ENCODE results near the gene FAM13A.

FAM13A gene

DNA sequence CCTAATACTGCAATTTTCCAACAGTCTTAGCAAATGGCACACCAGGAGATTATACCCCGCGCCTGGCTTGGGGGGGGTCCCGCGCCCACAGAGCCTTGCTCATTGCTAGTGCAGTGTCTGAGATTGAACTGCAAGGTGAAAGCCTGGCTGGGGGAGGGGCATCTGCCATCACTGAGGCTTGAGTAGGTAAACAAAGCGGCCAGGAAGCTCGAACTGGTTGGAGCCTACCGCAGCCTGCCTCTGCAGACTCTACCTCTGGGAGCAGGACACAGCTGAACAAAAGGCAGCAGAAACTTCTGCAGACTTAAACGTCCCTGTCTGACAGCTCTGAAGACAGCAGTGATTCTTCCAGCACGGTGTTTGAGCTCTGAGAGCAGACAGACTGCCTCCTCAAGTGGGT lies 186.6 kb downstream of the FAM13A start:
- no peak overlapping the region for H3K4me3 ChIP-seq (ENCODE audit: low read depth, low read length)
- TF ChIP-seq, protein P1, sequence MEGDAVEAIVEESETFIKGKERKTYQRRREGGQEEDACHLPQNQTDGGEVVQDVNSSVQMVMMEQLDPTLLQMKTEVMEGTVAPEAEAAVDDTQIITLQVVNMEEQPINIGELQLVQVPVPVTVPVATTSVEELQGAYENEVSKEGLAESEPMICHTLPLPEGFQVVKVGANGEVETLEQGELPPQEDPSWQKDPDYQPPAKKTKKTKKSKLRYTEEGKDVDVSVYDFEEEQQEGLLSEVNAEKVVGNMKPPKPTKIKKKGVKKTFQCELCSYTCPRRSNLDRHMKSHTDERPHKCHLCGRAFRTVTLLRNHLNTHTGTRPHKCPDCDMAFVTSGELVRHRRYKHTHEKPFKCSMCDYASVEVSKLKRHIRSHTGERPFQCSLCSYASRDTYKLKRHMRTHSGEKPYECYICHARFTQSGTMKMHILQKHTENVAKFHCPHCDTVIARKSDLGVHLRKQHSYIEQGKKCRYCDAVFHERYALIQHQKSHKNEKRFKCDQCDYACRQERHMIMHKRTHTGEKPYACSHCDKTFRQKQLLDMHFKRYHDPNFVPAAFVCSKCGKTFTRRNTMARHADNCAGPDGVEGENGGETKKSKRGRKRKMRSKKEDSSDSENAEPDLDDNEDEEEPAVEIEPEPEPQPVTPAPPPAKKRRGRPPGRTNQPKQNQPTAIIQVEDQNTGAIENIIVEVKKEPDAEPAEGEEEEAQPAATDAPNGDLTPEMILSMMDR (IDR thresholded peaks at IDR 0.05; ENCODE audit: low read depth, low read length), result no peak
- DNase-seq (ENCODE audit: low read depth, low spot score), result no peak
- in situ Hi-C loops (cut with HindIII; ENCODE audit: low sequenced_read_pairs), result no loop called here

DNA sequence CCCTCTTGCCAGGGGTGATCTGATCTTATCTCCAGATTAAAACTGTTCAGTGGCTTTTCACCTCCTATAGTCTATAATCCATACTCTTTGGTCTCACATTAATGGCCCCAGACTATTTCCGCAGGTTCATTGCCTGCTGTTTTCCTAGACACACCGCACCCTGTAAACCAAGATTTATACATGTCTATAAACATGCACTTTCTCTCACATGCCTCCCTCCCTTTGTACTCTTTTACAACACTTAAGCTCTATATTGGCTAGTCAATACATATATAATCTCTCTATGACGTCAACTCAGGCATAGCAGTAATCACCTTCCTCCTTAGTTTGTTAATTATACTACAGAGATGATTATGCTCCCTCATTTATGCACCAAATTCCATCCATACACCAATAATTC lies 188.5 kb downstream of the FAM13A start:
- TF ChIP-seq, protein P1 (IDR thresholded peaks at IDR 0.05; ENCODE audit: low read depth, low read length), result no peak
- in situ Hi-C loops (cut with HindIII; ENCODE audit: low sequenced_read_pairs), result no loop called here
- DNase-seq (ENCODE audit: low read depth, low spot score), result no peak
- H3K4me3 ChIP-seq (ENCODE audit: low read depth, low read length), result no peak overlapping the region

DNA sequence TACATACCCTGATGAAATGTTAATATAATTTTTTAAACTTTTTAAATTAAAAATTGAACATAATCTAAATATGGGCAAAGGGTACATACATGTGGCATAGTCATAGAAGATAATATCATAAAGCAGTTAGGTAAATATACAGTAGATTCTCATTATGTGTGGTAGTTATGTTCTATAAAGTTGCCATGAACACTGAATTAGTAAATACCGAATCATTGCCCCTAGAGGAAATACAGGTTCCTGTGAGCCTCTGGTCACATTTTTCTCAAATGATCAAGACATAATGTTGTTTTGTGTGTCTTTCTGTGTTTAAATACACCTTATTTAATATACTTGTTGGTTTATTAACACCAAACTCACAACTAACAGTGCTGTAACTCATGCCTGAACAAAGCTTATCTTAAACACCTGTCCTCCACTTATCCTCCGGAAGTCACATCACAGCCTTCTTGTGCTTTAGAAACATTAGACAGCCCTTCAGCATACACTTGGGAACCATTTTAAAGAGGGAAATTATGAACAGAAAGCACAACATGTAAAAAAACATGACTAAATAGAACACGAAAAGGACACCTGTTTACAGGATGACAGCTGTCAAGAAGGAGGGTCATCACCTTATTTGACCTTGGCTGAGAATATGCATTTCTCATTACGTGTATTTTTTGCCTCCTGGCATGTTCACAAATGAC lies 190.0 kb downstream of the FAM13A start:
- DNase-seq (ENCODE audit: low read depth, low spot score), result peak; percentile 28
- no peak overlapping the region for H3K4me3 ChIP-seq (ENCODE audit: low read depth, low read length)
- in situ Hi-C loops (cut with HindIII; ENCODE audit: low sequenced_read_pairs), result no loop called here
- TF ChIP-seq, protein P1 (IDR thresholded peaks at IDR 0.05; ENCODE audit: low read depth, low read length), result no peak

DNA sequence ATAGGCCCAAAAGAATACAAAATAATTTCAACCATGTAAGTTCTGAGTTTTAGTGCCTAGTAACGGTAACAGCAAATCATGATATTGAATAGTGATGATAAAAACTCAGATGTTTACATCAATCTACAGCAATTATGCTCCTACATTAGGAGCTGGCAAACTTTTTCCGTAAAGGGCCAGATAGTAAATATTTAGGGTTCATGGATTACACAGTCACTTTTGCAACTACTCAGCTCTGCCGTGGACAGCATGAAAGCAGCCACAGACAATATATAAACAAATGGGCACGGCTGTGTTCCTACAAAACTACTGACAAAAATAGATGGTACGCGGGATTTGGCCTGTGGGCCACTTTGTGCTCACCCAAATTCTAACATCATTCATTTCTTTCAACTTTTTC lies 191.5 kb downstream of the FAM13A start:
- TF ChIP-seq, protein P1 (IDR thresholded peaks at IDR 0.05; ENCODE audit: low read depth, low read length), result no peak
- DNase-seq (ENCODE audit: low read depth, low spot score), result no peak
- H3K4me3 ChIP-seq (ENCODE audit: low read depth, low read length), result no peak overlapping the region
- in situ Hi-C loops (cut with HindIII; ENCODE audit: low sequenced_read_pairs), result no loop called here

DNA sequence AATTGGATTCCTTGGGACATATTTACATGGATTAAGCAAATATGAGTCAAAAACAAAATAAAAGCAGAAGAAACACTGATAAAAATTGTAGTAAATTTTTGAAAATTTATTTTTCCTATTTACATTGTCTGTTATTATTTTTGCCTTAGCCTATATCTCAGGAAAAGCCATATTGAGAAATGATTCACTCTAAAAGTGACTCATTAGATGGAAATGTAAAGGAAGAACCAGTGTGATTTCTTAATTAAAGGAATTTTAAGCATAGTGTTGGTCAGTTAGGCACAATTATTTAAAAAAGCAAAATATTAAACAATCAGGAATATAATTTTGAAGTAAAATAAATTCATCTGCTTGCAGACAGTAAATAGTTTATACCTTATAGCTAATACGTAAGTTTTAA lies 191.9 kb downstream of the FAM13A start:
- in situ Hi-C loops (cut with HindIII; ENCODE audit: low sequenced_read_pairs), result no loop called here
- peak; percentile 12 for DNase-seq (ENCODE audit: low read depth, low spot score)
- H3K4me3 ChIP-seq (ENCODE audit: low read depth, low read length), result no peak overlapping the region
- TF ChIP-seq, protein P1 (IDR thresholded peaks at IDR 0.05; ENCODE audit: low read depth, low read length), result no peak

DNA sequence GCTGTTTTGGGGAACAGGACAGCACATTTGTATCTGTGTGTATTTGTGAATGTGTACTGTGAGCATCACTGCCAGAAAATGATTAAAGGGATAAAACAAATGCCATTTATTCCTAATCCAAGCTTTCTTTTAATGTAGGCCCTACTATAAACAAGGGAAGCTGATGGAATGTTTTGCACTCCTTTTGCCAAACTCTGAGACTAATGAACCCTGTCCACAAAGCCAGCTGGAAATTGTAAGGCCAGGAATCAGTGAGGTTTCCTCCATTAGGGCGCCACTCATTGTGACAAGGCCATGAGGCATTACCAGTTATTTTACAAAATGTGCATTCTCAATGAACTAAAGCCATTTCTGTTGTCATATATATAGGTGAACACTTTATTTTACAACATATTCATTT lies 196.4 kb downstream of the FAM13A start:
- in situ Hi-C loops (cut with HindIII; ENCODE audit: low sequenced_read_pairs), result no loop called here
- H3K4me3 ChIP-seq (ENCODE audit: low read depth, low read length), result no peak overlapping the region
- TF ChIP-seq, protein P1 (IDR thresholded peaks at IDR 0.05; ENCODE audit: low read depth, low read length), result no peak
- no peak for DNase-seq (ENCODE audit: low read depth, low spot score)

Measured in astrocyte of the spinal cord (primary cell).